GM12878 (cell line): ENCODE results near the gene TRABD. TPM values are rescaled to one million over a fixed set of nuclear protein-coding genes. Genes with fewer than 3 reads are reported as not detected.

Source experiments
- BACH1 ChIP-seq: fragments of 450-650 bp; IDR thresholded peaks from 2 replicates; pipeline ENCODE4 v1.6.1; 2017; ENCODE audit warnings: mild to moderate bottlenecking, borderline replicate concordance
- BCL11A ChIP-seq: IDR thresholded peaks from 2 replicates; pipeline ENCODE4 v1.6.1; 2011; ENCODE audit warnings: low read depth, low read length
- CBFB ChIP-seq: IDR thresholded peaks from 2 replicates; pipeline ENCODE4 v1.6.1; 2016; ENCODE audit warnings: antibody characterized with exemption, low read depth
- E4F1 ChIP-seq: fragments of 450-650 bp; IDR thresholded peaks from 2 replicates; pipeline ENCODE4 v1.6.1; 2018; ENCODE audit warnings: borderline replicate concordance, mild to moderate bottlenecking; ENCODE audit not compliant: partially characterized antibody
- EGR1 ChIP-seq, 2 experiments: IDR thresholded peaks; 1 replicate in 1 of 2; 2 replicates in 1 of 2; pipeline ENCODE4 v1.6.1; 2011 to 2012; ENCODE audit warnings: low read depth in 2 of 2, low read length in 2 of 2, borderline replicate concordance in 1 of 2, mild to moderate bottlenecking in 1 of 2, moderate library complexity in 1 of 2
- ETV6 ChIP-seq, 2 experiments: fragments of 450-650 bp in 1 of 2; IDR thresholded peaks in 1 of 2; conservative IDR thresholded peaks in 1 of 2; 2 replicates each; pipeline ENCODE4 v1.6.1; 2014; ENCODE audit warnings: antibody characterized with exemption in 1 of 2, borderline replicate concordance in 1 of 2, low read depth in 1 of 2, mild to moderate bottlenecking in 1 of 2, moderate library complexity in 1 of 2
- EZH2 ChIP-seq: IDR thresholded peaks from 2 replicates; pipeline ENCODE4 v1.6.1; 2012; ENCODE audit warnings: low read depth, mild to moderate bottlenecking, control low read depth, inconsistent platforms, low read length, borderline replicate concordance; ENCODE audit not compliant: control insufficient read depth
- GABPA ChIP-seq: IDR thresholded peaks from 2 replicates; pipeline ENCODE4 v1.6.1; 2014; ENCODE audit warnings: antibody characterized with exemption, low read depth, mild to moderate bottlenecking, inconsistent platforms
- HDAC2 ChIP-seq: fragments of 200-600 bp; sonication (generic); IDR thresholded peaks from 2 replicates; pipeline ENCODE4 v1.6.1; 2017
- HDGF ChIP-seq: fragments of 450-650 bp; IDR thresholded peaks from 2 replicates; pipeline ENCODE4 v1.6.1; 2016; ENCODE audit warnings: antibody characterized with exemption
- HSF1 ChIP-seq: fragments of 150-350 bp; IDR thresholded peaks from 2 replicates; pipeline ENCODE4 v1.6.1; 2014; ENCODE audit warnings: mild to moderate bottlenecking, low read depth, low read length
- IKZF1 ChIP-seq: fragments of 450-650 bp; conservative IDR thresholded peaks from 2 replicates; pipeline ENCODE4 v1.6.1; 2017; ENCODE audit warnings: antibody characterized with exemption, mild to moderate bottlenecking
- IRF3 ChIP-seq: fragments of 450-650 bp; IDR thresholded peaks from 2 replicates; pipeline ENCODE4 v1.6.1; 2014; ENCODE audit warnings: mild to moderate bottlenecking
- KAT2A ChIP-seq: conservative IDR thresholded peaks from 2 replicates; pipeline ENCODE4 v1.6.1; 2011; ENCODE audit warnings: low read depth, low read length; ENCODE audit not compliant: control insufficient read depth
- POLR2AphosphoS5 ChIP-seq: IDR thresholded peaks from 2 replicates; pipeline ENCODE4 v1.6.1; 2011; ENCODE audit warnings: mild to moderate bottlenecking, low read length, inconsistent platforms
- RAD21 ChIP-seq: IDR thresholded peaks from 2 replicates; pipeline ENCODE4 v1.6.1; 2011; ENCODE audit warnings: mild to moderate bottlenecking, low read depth, low read length, moderate library complexity; ENCODE audit not compliant: insufficient read depth
- SMAD1 ChIP-seq: fragments of 450-650 bp; IDR thresholded peaks from 2 replicates; pipeline ENCODE4 v1.6.1; 2018; ENCODE audit warnings: mild to moderate bottlenecking, low read depth; ENCODE audit not compliant: partially characterized antibody
- YY1 ChIP-seq: IDR thresholded peaks from 2 replicates; pipeline ENCODE4 v1.6.1; 2011; ENCODE audit warnings: low read depth, mild to moderate bottlenecking, low read length
- ZNF687 ChIP-seq: fragments of 450-650 bp; IDR thresholded peaks from 2 replicates; pipeline ENCODE4 v1.6.1; 2017; ENCODE audit warnings: mild to moderate bottlenecking, moderate library complexity
- polyA plus RNA-seq, 11 experiments: library from polyadenylated mRNA; depleted of rRNA in 4 of 11; unstranded in 6 of 11; stranded (reverse) in 5 of 11; fragments of >200 nt; fragmentation: Nextera tagmentation in 4 of 11; fragmentation: Illumina TruSeq in 1 of 11; extraction: Ambion mirVana in 4 of 11; extraction: Trizol in 1 of 11; gene quantifications; 1 replicate in 1 of 11; 2 replicates in 10 of 11; pipeline versions ENCODE4 v1.2.1 to v1.2.3, GENCODE V29; 2011 to 2016; ENCODE audit warnings: inconsistent platforms in 2 of 11, missing spikeins in 2 of 11, low read depth in 1 of 11
- total RNA-seq, 4 experiments: library from RNA; depleted of rRNA in 3 of 4; stranded (reverse); fragments of >200 nt in 3 of 4; fragmentation: Illumina TruSeq in 1 of 4; extraction: Trizol in 1 of 4; gene quantifications; 2 replicates each; pipeline versions ENCODE4 v1.2.1 to v1.2.3, GENCODE V29; 2013 to 2021

TRABD gene
- total and polyA plus RNA-seq, 10 of the 15 experiments (the other 5 are each of a cell fraction or from before 2014, with no cell fraction given), result 0.43 to 116 (median 58.1) TPM

- no peak for TF ChIP-seq E4F1
- TF ChIP-seq CBFB, result no peak
- no peak for TF ChIP-seq HDGF
- TF ChIP-seq IKZF1, result peak; percentile 58
- peak; percentile 89 for TF ChIP-seq GABPA
- TF ChIP-seq SMAD1, result no peak
- no peak for TF ChIP-seq EGR1 (IDR thresholded peaks at IDR 0.05; ENCODE audit: borderline replicate concordance in 1 of 2, low read depth in 2 of 2, low read length in 2 of 2)
- no peak for TF ChIP-seq HSF1
- no peak for TF ChIP-seq HDAC2
- no peak for TF ChIP-seq KAT2A
- no peak for TF ChIP-seq EZH2
- TF ChIP-seq ZNF687, result 0 out of 2 replicates have a peak, but pooled peaks have one; percentile 6
- no peak for TF ChIP-seq BCL11A
- peak; percentile 52; the same call in 1 of the 2 replicates for TF ChIP-seq BACH1
- TF ChIP-seq ETV6 (conservative IDR thresholded peaks at IDR 0.05 in 1 of 2, IDR thresholded peaks at IDR 0.05 in 1 of 2; ENCODE audit: borderline replicate concordance in 1 of 2, low read depth in 1 of 2), result no peak
- peak; percentile 90 for TF ChIP-seq YY1
- 0 out of 2 replicates have a peak, but pooled peaks have one; percentile 11 for TF ChIP-seq IRF3
- no peak for TF ChIP-seq POLR2AphosphoS5
- no peak for TF ChIP-seq RAD21
Measured at GRCh38 chr22:50200461-50201190, 14.9 kb downstream of the TRABD start, which contains the start of gene SELENOO (continued).
